Progenitor cell of endocrine pancreas (in vitro differentiated cells): ENCODE results near the gene SOX12. TPM values are rescaled to one million over a fixed set of nuclear protein-coding genes. Genes with fewer than 3 reads are reported as not detected.

Experiments used
- DNase-seq: peaks from one replicate; pipeline ENCODE4 v3.0.0; 2021; ENCODE audit warnings: low spot score; ENCODE audit not compliant: unreplicated experiment
- H3K27ac Mint-ChIP-seq: 2 replicates; pipeline ENCODE4 v1.8.0; 2021; ENCODE audit warnings: mild to moderate bottlenecking, moderate library complexity, mixed read lengths
- H3K27me3 Mint-ChIP-seq: 2 replicates; pipeline ENCODE4 v1.8.0; 2021; ENCODE audit warnings: mixed read lengths
- H3K36me3 Mint-ChIP-seq: 2 replicates; pipeline ENCODE4 v1.8.0; 2022; ENCODE audit warnings: mixed read lengths; ENCODE audit not compliant: insufficient read depth
- H3K4me1 Mint-ChIP-seq: 2 replicates; pipeline ENCODE4 v1.8.0; 2021; ENCODE audit warnings: low read depth, mixed read lengths
- H3K4me3 Mint-ChIP-seq: 2 replicates; pipeline ENCODE4 v1.8.0; 2021; ENCODE audit warnings: low read depth, mild to moderate bottlenecking, moderate library complexity, mixed read lengths
- H3K9me3 Mint-ChIP-seq: 2 replicates; pipeline ENCODE4 v1.8.0; 2021; ENCODE audit warnings: low read depth, mixed read lengths
- CTCF ChIP-seq: fragments of 200-600 bp; sonication (generic); IDR thresholded peaks from one replicate; pipeline ENCODE4 v1.5.0; 2021; ENCODE audit warnings: antibody characterized with exemption, mild to moderate bottlenecking; ENCODE audit not compliant: unreplicated experiment
- long read RNA-seq: library from polyadenylated mRNA; unstranded; transcript quantifications from one replicate; pipeline ENCODE4 v2.0.0, GENCODE V29; 2020
- total RNA-seq: library from RNA; stranded (reverse); gene quantifications from 2 replicates; pipeline ENCODE4 v1.2.1, GENCODE V29; 2021

SOX12 gene
- total RNA-seq = 54.8 and 59.0 TPM in 2 replicates
- long read RNA-seq, full-length matches to known transcripts = 4 of 4 reads
- long read RNA-seq, partial matches to known transcripts = 0 of 4 reads
- long read RNA-seq, other reads (novel, unspliced or antisense) = 0 of 4 reads

- H3K4me3 Mint-ChIP-seq = peak within 1 kb of the TSS; percentile 89
- peaks cover 6% of the 10 kb centered on the region for H3K36me3 Mint-ChIP-seq
Observed at GRCh38 chr20:325045-325888, at the start of gene SOX12. Gene SOX12, plus strand, starts transcription at chr20:325552. Its CDS starts 373 bp downstream, at chr20:325925.

DNA sequence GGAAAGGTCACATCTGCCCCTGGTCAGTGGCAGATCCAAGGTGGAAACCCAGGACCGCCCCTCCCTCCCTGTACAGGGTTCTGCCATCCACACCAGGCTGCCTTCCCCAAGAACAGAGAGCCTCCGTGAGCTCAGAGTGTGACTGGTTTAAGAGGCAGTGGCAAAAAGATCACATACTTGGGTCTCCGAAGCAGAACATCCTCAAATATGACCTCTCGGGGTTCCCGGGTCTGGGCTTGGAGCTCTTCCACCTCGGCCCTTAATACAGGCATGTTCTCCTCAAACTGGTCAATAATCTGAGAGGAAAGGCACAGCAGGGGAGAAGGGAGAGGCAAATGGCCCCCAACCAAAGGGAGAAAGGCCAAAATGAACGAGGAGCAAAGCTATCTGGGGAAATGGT is 49.6 kb upstream of the SOX12 start:
- Mint-ChIP-seq H3K9me3 (no peaks in the 10 kb centered on the region), H3K4me3 (no peak overlapping the region), H3K27me3 (no peaks in the 10 kb centered on the region), H3K4me1 (no peaks in the 10 kb centered on the region), H3K36me3 (peaks cover 35% of the 10 kb centered on the region), H3K27ac (no peak overlapping the region)
- TF ChIP-seq CTCF = no peak
- DNase-seq = no peak

More at GRCh38 chr20:325045-325888, at the start of gene SOX12:
- H3K4me1 Mint-ChIP-seq = peaks cover 21% of the 10 kb centered on the region
- peak; percentile 99 for DNase-seq
- H3K9me3 Mint-ChIP-seq = no peaks in the 10 kb centered on the region
- H3K27ac Mint-ChIP-seq = peak within 1 kb of the TSS; percentile 98
- peaks cover 9% of the 10 kb centered on the region for H3K27me3 Mint-ChIP-seq
- no peak for TF ChIP-seq CTCF

GRCh38 chr20:276620-277495 is 48.5 kb upstream of the SOX12 start:
- no peak overlapping the region for H3K4me3 Mint-ChIP-seq
- no peak for TF ChIP-seq CTCF
- H3K27ac Mint-ChIP-seq = no peak overlapping the region
- H3K36me3 Mint-ChIP-seq = peaks cover 39% of the 10 kb centered on the region
- no peaks in the 10 kb centered on the region for H3K27me3 Mint-ChIP-seq
- no peak for DNase-seq
- H3K9me3 Mint-ChIP-seq = no peaks in the 10 kb centered on the region
- no peaks in the 10 kb centered on the region for H3K4me1 Mint-ChIP-seq

DNA sequence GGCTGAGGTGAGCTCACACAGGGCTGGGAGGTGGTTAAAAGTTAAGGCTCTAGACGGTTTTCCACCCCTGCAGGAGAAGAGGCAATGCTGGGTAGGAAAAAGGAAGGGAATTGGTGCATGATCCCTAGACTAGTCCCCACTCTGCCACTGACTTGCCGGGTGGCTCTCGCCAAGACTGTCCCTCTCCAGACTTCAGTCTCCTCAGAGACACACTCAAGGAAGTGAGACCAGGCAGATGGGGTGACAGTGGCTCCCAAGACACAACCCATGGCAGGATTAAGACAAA is 47.9 kb upstream of the SOX12 start:
- Mint-ChIP-seq H3K4me1 (no peaks in the 10 kb centered on the region), H3K9me3 (no peaks in the 10 kb centered on the region), H3K27ac (no peak overlapping the region), H3K36me3 (peaks cover 39% of the 10 kb centered on the region), H3K27me3 (no peaks in the 10 kb centered on the region), H3K4me3 (no peak overlapping the region)
- DNase-seq = no peak
- TF ChIP-seq CTCF = no peak

- H3K4me3 Mint-ChIP-seq = no peak overlapping the region
- no peaks in the 10 kb centered on the region for H3K9me3 Mint-ChIP-seq
Observed at GRCh38 chr20:278181-278580, 47.2 kb upstream of the SOX12 start.

More at GRCh38 chr20:278181-278580, 47.2 kb upstream of the SOX12 start:
- no peak for DNase-seq
- Mint-ChIP-seq H3K4me1 (no peaks in the 10 kb centered on the region), H3K27ac (no peak overlapping the region), H3K27me3 (no peaks in the 10 kb centered on the region), H3K36me3 (peaks cover 34% of the 10 kb centered on the region)
- no peak for TF ChIP-seq CTCF
